Activated CD4-positive, alpha-beta T cell treated with anti-CD3 and anti-CD28 coated beads for 36 hours (primary cell): ENCODE results near the gene FHIT. TPM values are rescaled to one million over a fixed set of nuclear protein-coding genes. Genes with fewer than 3 reads are reported as not detected.

Source experiments
- ATAC-seq: fragments of 200-7000 bp; cut with Tn5 transposase; one replicate; pipeline ENCODE4 v1.10.0; 2021; ENCODE audit warnings: mild to moderate bottlenecking, moderate library complexity
- CTCF ChIA-PET: fragments of 350-600 bp; sonication (Branson Sonifier 250); formaldehyde crosslinking; loops from one replicate; lab custom pipeline; 2021; ENCODE audit warnings: antibody characterized with exemption; lab: Charles Lee
- POLR2A ChIA-PET: fragments of 350-600 bp; sonication (Branson Sonifier 250); formaldehyde crosslinking; loops from one replicate; lab custom pipeline; 2021; ENCODE audit warnings: antibody characterized with exemption, inconsistent platforms; lab: Charles Lee
- DNase-seq: peaks from one replicate; pipeline ENCODE4 v3.0.0-alpha.2; 2020
- H3K27ac Mint-ChIP-seq: one replicate; pipeline ENCODE4 v1.8.0; 2021; ENCODE audit warnings: mixed read lengths
- H3K27me3 Mint-ChIP-seq: one replicate; pipeline ENCODE4 v1.8.0; 2021; ENCODE audit warnings: mixed read lengths
- H3K36me3 Mint-ChIP-seq: one replicate; pipeline ENCODE4 v1.8.0; 2021; ENCODE audit warnings: low read depth, mixed read lengths
- H3K4me1 Mint-ChIP-seq: one replicate; pipeline ENCODE4 v1.8.0; 2021; ENCODE audit warnings: mixed read lengths
- H3K4me3 Mint-ChIP-seq: one replicate; pipeline ENCODE4 v1.8.0; 2021; ENCODE audit warnings: mild to moderate bottlenecking, moderate library complexity, mixed read lengths
- H3K9me3 Mint-ChIP-seq: one replicate; pipeline ENCODE4 v1.8.0; 2021; ENCODE audit warnings: low read depth, mixed read lengths
- intact Hi-C, 2 experiments: fragments of 100-400 bp; cut with DNase I in 1 of 2; cut with micrococcal nuclease in 1 of 2; formaldehyde crosslinking; loops; one replicate each; pipeline versions ENCODE4 v1.14.2 to v1.15.1; 2022 to 2024; cut with DNase I, micrococcal nuclease
- total RNA-seq, 2 experiments: library from RNA; stranded (reverse); gene quantifications; one replicate each; pipeline ENCODE4 v1.2.3, GENCODE V29; 2021

Gene FHIT
- total RNA-seq, 2 experiments from 2014 or later, result 10.2 to 13.1 TPM

DNA sequence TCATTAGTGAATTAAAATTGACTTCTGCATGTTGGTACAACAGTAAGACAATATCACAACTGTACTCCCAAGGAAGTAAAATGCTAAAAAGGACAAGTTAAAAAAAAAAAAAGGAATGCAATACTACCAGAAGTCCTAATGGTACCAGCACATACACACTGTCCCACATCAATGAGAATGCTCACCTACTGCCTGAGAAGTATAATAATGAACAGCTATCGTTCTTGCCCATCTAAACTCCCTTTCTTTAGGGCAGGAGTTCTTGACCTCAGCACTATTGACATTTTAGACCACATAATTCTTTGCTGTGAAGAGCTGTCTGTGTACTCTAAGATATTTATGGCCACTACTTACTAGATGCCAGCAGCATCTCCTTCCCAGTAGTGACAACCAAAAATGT, 651.7 kb downstream of the FHIT start:
- Mint-ChIP-seq H3K4me3 (no peak overlapping the region), H3K9me3 (no peaks in the 10 kb centered on the region), H3K27me3 (peaks cover 3% of the 10 kb centered on the region), H3K4me1 (peaks cover 16% of the 10 kb centered on the region), H3K36me3 (no peaks in the 10 kb centered on the region), H3K27ac (no peak overlapping the region)
- ChIA-PET POLR2A (no interaction called here), CTCF (no interaction called here)
- intact Hi-C loops, result no loop called here
- ATAC-seq (no peak), DNase-seq (no peak)

DNA sequence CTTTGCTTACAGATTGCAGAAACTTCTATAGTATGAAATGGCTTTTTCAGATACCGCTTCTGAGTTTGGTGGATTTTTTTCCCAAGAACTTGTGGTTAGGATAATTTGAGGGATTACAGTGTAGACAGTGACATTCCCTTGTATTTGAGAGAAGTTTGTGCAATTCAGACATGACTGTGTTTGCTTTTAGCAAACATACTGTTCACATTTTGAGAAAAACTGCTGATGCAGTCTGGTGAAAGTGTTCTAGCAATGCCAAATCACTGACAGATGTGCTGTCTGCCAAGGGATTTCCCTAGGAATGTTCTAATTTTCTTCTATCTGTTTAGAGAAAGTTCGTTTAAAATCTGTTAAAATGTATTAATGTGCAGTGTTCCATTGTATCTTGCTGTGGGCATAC, 652.6 kb downstream of the FHIT start:
- Mint-ChIP-seq H3K27ac (no peak overlapping the region), H3K36me3 (no peaks in the 10 kb centered on the region), H3K9me3 (no peaks in the 10 kb centered on the region), H3K4me1 (peaks cover 16% of the 10 kb centered on the region), H3K4me3 (no peak overlapping the region), H3K27me3 (peaks cover 3% of the 10 kb centered on the region)
- CTCF ChIA-PET, result no interaction called here
- DNase-seq (no peak), ATAC-seq (no peak)
- intact Hi-C loops, result no loop called here
- POLR2A ChIA-PET, result no interaction called here

- peaks cover 3% of the 10 kb centered on the region for H3K27me3 Mint-ChIP-seq
- POLR2A ChIA-PET, result no interaction called here
- H3K27ac Mint-ChIP-seq, result no peak overlapping the region
- ATAC-seq, result no peak
- intact Hi-C loops, result no loop called here
- H3K4me1 Mint-ChIP-seq, result no peaks in the 10 kb centered on the region
- H3K4me3 Mint-ChIP-seq, result no peak overlapping the region
- H3K9me3 Mint-ChIP-seq, result no peaks in the 10 kb centered on the region
- no peak for DNase-seq
- H3K36me3 Mint-ChIP-seq, result no peaks in the 10 kb centered on the region
- CTCF ChIA-PET, result no interaction called here
Measured at GRCh38 chr3:60594025-60594424, 657.2 kb downstream of the FHIT start.

GRCh38 chr3:60591267-60591666, 660.0 kb downstream of the FHIT start:
- no peak for ATAC-seq
- Mint-ChIP-seq H3K36me3 (no peaks in the 10 kb centered on the region), H3K4me1 (no peaks in the 10 kb centered on the region), H3K4me3 (no peak overlapping the region), H3K9me3 (no peaks in the 10 kb centered on the region), H3K27me3 (peaks cover 1% of the 10 kb centered on the region), H3K27ac (no peak overlapping the region)
- intact Hi-C loops, result no loop called here
- DNase-seq, result no peak
- CTCF ChIA-PET, result no interaction called here
- POLR2A ChIA-PET, result no interaction called here

GRCh38 chr3:60588806-60589205, 662.4 kb downstream of the FHIT start:
- no peak for DNase-seq
- POLR2A ChIA-PET, result no interaction called here

DNA sequence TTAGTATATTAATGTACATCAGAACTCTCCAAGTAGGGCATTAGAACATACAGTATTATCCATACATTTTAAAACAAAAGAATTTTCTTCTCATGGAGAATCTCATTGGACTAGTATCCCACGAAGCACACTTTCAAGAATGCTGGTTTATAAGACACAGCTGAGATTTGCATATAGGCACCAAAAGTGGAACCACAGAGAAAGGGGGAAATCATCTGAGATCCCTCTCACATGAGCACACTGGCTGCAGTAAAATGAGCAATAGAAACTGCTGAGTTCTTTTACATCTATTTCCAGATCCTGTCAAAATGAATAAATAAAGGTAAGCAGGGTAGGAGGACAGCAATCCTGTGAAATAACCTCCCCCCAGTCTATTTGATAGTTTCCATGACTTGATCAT, 665.3 kb downstream of the FHIT start:
- no peaks in the 10 kb centered on the region for H3K4me1 Mint-ChIP-seq
- H3K27ac Mint-ChIP-seq, result no peak overlapping the region
- ATAC-seq (no peak), DNase-seq (no peak)
- intact Hi-C loops, result no loop called here
- CTCF ChIA-PET, result no interaction called here
- H3K9me3 Mint-ChIP-seq, result no peaks in the 10 kb centered on the region
- H3K36me3 Mint-ChIP-seq, result no peaks in the 10 kb centered on the region
- POLR2A ChIA-PET, result no interaction called here
- no peak overlapping the region for H3K4me3 Mint-ChIP-seq
- H3K27me3 Mint-ChIP-seq, result no peaks in the 10 kb centered on the region

More at GRCh38 chr3:60588806-60589205, 662.4 kb downstream of the FHIT start:
- H3K27me3 Mint-ChIP-seq, result no peaks in the 10 kb centered on the region
- H3K36me3 Mint-ChIP-seq, result no peaks in the 10 kb centered on the region
- CTCF ChIA-PET, result no interaction called here
- H3K27ac Mint-ChIP-seq, result no peak overlapping the region
- no peak for ATAC-seq
- no peak overlapping the region for H3K4me3 Mint-ChIP-seq
- no peaks in the 10 kb centered on the region for H3K9me3 Mint-ChIP-seq
- no peaks in the 10 kb centered on the region for H3K4me1 Mint-ChIP-seq
- intact Hi-C loops, result no loop called here

- Mint-ChIP-seq H3K4me1 (no peaks in the 10 kb centered on the region), H3K4me3 (no peak overlapping the region), H3K27ac (no peak overlapping the region), H3K27me3 (no peaks in the 10 kb centered on the region), H3K36me3 (no peaks in the 10 kb centered on the region), H3K9me3 (no peaks in the 10 kb centered on the region)
- no peak for ATAC-seq
- intact Hi-C loops, result no loop called here
- ChIA-PET POLR2A (no interaction called here), CTCF (no interaction called here)
- no peak for DNase-seq
Measured at GRCh38 chr3:60584250-60584649, 667.0 kb downstream of the FHIT start.

GRCh38 chr3:60582288-60582687, 669.0 kb downstream of the FHIT start:
- DNase-seq (no peak), ATAC-seq (no peak)
- intact Hi-C loops, result no loop called here
- no peak overlapping the region for H3K27ac Mint-ChIP-seq
- no peaks in the 10 kb centered on the region for H3K36me3 Mint-ChIP-seq
- H3K27me3 Mint-ChIP-seq, result no peaks in the 10 kb centered on the region
- H3K4me3 Mint-ChIP-seq, result no peak overlapping the region
- no peaks in the 10 kb centered on the region for H3K9me3 Mint-ChIP-seq
- ChIA-PET POLR2A (no interaction called here), CTCF (no interaction called here)
- no peaks in the 10 kb centered on the region for H3K4me1 Mint-ChIP-seq

DNA sequence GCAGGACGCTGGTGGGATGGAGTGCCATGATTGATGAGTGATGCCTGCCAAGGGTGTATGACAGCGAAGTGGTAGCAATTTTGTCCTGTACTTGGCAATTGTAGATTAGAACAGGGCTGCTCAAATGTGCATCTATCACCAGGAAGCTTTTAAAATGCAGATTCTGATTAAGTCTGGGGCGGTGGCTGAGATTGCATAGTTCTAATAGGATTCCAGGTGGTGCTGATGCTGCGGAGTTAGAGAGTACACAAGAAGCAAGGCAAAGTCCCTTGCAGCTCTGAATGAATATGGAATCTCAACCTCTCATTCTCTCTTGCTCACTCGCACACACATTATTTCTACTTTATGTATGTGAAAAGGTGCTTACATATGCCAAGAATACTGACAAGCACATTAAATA, 670.4 kb downstream of the FHIT start:
- ATAC-seq (no peak), DNase-seq (no peak)
- no peaks in the 10 kb centered on the region for H3K4me1 Mint-ChIP-seq
- no peaks in the 10 kb centered on the region for H3K27me3 Mint-ChIP-seq
- intact Hi-C loops, result no loop called here
- H3K4me3 Mint-ChIP-seq, result no peak overlapping the region
- ChIA-PET POLR2A (no interaction called here), CTCF (no interaction called here)
- no peak overlapping the region for H3K27ac Mint-ChIP-seq
- no peaks in the 10 kb centered on the region for H3K36me3 Mint-ChIP-seq
- H3K9me3 Mint-ChIP-seq, result no peaks in the 10 kb centered on the region

DNA sequence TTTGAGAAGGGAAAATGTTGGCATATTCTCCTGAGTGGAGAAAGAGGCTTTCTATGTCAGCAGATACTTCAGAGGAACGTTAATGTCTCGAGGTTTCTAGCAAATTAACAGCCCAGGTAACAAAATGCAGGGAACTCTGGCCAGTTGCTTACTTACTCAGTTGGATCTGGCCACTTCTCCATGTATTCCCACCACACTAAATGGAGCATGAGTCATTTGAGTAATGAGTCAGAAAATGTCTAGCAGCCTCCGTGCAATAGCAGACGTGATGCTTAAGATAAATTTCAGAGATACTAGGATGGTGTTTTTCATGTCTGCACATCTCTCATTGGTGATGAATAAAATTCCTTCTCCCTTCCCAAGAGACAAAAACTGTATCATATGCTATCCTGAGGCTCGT, 671.5 kb downstream of the FHIT start:
- intact Hi-C loops, result no loop called here
- POLR2A ChIA-PET, result no interaction called here

DNA sequence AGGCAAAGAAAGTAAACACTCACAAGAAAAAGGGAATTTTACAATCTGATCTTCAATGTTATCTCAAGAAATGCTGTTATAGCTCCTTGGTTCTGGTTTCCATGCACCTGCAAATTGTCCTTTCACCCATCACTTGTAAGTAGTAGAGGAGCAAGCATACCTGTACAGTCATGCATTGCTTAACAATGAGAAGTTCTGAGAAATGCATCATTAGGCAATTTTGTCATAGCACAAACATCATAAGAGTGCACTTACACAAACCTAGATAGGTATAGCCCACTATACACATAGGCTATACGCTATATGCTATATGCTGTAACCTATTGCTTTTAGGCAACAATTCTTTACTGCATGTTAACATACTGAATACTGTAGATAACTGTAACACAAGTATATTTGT, 672.3 kb downstream of the FHIT start:
- Mint-ChIP-seq H3K27me3 (no peaks in the 10 kb centered on the region), H3K9me3 (no peaks in the 10 kb centered on the region), H3K27ac (no peak overlapping the region), H3K4me3 (no peak overlapping the region), H3K36me3 (no peaks in the 10 kb centered on the region), H3K4me1 (no peaks in the 10 kb centered on the region)
- ATAC-seq (no peak), DNase-seq (no peak)
- POLR2A ChIA-PET, result no interaction called here
- intact Hi-C loops, result no loop called here
- CTCF ChIA-PET, result no interaction called here

More for the DNA sequence above, 671.5 kb downstream of the FHIT start:
- no peak for DNase-seq
- Mint-ChIP-seq H3K27me3 (no peaks in the 10 kb centered on the region), H3K27ac (no peak overlapping the region), H3K36me3 (no peaks in the 10 kb centered on the region), H3K4me1 (no peaks in the 10 kb centered on the region), H3K4me3 (no peak overlapping the region), H3K9me3 (no peaks in the 10 kb centered on the region)
- CTCF ChIA-PET, result no interaction called here
- no peak for ATAC-seq

DNA sequence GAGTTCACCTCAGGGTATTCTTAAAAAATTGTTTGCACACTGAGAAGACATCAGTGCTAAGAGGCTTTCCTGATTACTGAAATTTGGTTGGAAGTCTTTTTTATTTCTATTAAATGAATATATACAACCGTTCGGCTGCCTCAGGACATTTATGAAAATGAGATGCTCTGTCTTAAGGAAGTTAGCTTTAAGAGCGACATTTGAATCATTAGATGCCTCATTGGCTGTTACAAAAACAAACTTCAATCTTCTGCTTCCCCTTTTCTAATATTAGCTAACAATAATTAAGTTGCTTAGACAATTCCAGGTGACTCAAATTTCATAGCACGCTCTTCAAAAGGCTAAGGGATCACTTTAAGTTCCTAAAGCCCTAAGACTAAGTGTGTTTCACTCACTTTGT, 673.7 kb downstream of the FHIT start:
- Mint-ChIP-seq H3K9me3 (no peaks in the 10 kb centered on the region), H3K4me1 (no peaks in the 10 kb centered on the region), H3K27me3 (no peaks in the 10 kb centered on the region), H3K36me3 (no peaks in the 10 kb centered on the region), H3K4me3 (no peak overlapping the region), H3K27ac (no peak overlapping the region)
- ATAC-seq (no peak), DNase-seq (no peak)
- intact Hi-C loops, result no loop called here
- ChIA-PET POLR2A (no interaction called here), CTCF (no interaction called here)

- Mint-ChIP-seq H3K27me3 (no peaks in the 10 kb centered on the region), H3K9me3 (no peaks in the 10 kb centered on the region), H3K4me3 (no peak overlapping the region), H3K27ac (no peak overlapping the region), H3K4me1 (no peaks in the 10 kb centered on the region), H3K36me3 (no peaks in the 10 kb centered on the region)
- ATAC-seq (no peak), DNase-seq (no peak)
- intact Hi-C loops, result no loop called here
- ChIA-PET POLR2A (no interaction called here), CTCF (no interaction called here)
Measured at GRCh38 chr3:60575718-60576272, 675.5 kb downstream of the FHIT start.
